HepG2 (cell line): ENCODE measurements around the gene THOP1. TPM values are rescaled to one million over a fixed set of nuclear protein-coding genes. Genes with fewer than 3 reads are reported as not detected.

Experiments
- BORCS8-MEF2B ChIP-seq: sonication (generic); formaldehyde crosslinking; IDR thresholded peaks from 2 replicates; pipeline ENCODE4 v1.8.0; 2022; ENCODE audit warnings: mild to moderate bottlenecking, missing genetic modification reagents
- FOSL2 ChIP-seq: sonication (generic); formaldehyde crosslinking; IDR thresholded peaks from 2 replicates; pipeline ENCODE4 v1.4.0; 2020; ENCODE audit warnings: missing genetic modification reagents
- MIXL1 ChIP-seq: IDR thresholded peaks from 2 replicates; pipeline ENCODE4 v1.6.1; 2016
- NFE2 ChIP-seq: sonication (generic); formaldehyde crosslinking; IDR thresholded peaks from 2 replicates; pipeline ENCODE4 v1.4.0; 2020; ENCODE audit warnings: missing genetic modification reagents
- SMAD3 ChIP-seq: sonication (generic); formaldehyde crosslinking; IDR thresholded peaks from 2 replicates; pipeline ENCODE4 v1.4.0; 2020; ENCODE audit warnings: missing genetic modification reagents
- SP1 ChIP-seq, 2 experiments: fragments of 450-650 bp in 1 of 2; sonication (generic) in 1 of 2; formaldehyde crosslinking in 1 of 2; IDR thresholded peaks; 2 replicates each; pipeline versions ENCODE4 v1.4.0 to v1.6.1; 2016 to 2020; ENCODE audit warnings: missing genetic modification reagents in 1 of 2
- ZHX2 ChIP-seq, 2 experiments: sonication (generic) in 1 of 2; formaldehyde crosslinking in 1 of 2; IDR thresholded peaks; 2 replicates each; pipeline versions ENCODE4 v1.6.1 to v1.9.0; 2014 to 2022; ENCODE audit warnings: antibody characterized with exemption in 1 of 2, borderline replicate concordance in 1 of 2, inconsistent platforms in 1 of 2, low read depth in 1 of 2, missing genetic modification reagents in 1 of 2
- ZMYM4 ChIP-seq: sonication (generic); formaldehyde crosslinking; IDR thresholded peaks from 2 replicates; pipeline ENCODE4 v1.8.1; 2023; ENCODE audit warnings: mild to moderate bottlenecking, missing genetic modification reagents
- ZNF138 ChIP-seq: sonication (generic); formaldehyde crosslinking; IDR thresholded peaks from 2 replicates; pipeline ENCODE4 v1.5.0; 2020; ENCODE audit warnings: mild to moderate bottlenecking, low read depth, missing genetic modification reagents
- ZNF230 ChIP-seq: sonication (generic); formaldehyde crosslinking; IDR thresholded peaks from 2 replicates; pipeline ENCODE4 v1.4.0; 2020; ENCODE audit warnings: mild to moderate bottlenecking, missing genetic modification reagents
- ZNF34 ChIP-seq: sonication (generic); formaldehyde crosslinking; IDR thresholded peaks from 2 replicates; pipeline ENCODE4 v1.4.0; 2020; ENCODE audit warnings: mild to moderate bottlenecking, missing genetic modification reagents, borderline replicate concordance
- ZNF687 ChIP-seq: sonication (generic); formaldehyde crosslinking; IDR thresholded peaks from 2 replicates; pipeline ENCODE4 v1.5.1; 2020; ENCODE audit warnings: mild to moderate bottlenecking, missing genetic modification reagents, moderate library complexity
- ZSCAN20 ChIP-seq: sonication (generic); formaldehyde crosslinking; IDR thresholded peaks from 2 replicates; pipeline ENCODE4 v1.4.0; 2020; ENCODE audit warnings: missing genetic modification reagents, mild to moderate bottlenecking, borderline replicate concordance
- polyA plus RNA-seq, 8 experiments: library from polyadenylated mRNA; depleted of rRNA in 3 of 8; stranded (reverse) in 7 of 8; unstranded in 1 of 8; fragments of >200 nt; fragmentation: Illumina TruSeq in 4 of 8; extraction: Trizol in 4 of 8; gene quantifications; 2 replicates each; pipeline versions ENCODE4 v1.2.1 to v1.2.3, GENCODE V29; 2011 to 2016; ENCODE audit warnings: low read depth in 4 of 8, missing spikeins in 1 of 8, mixed read lengths in 1 of 8; ENCODE audit not compliant: insufficient read depth in 1 of 8
- total RNA-seq, 5 experiments: library from RNA; depleted of rRNA; stranded (reverse); fragments of >200 nt; fragmentation: Illumina TruSeq; extraction: Trizol; gene quantifications; 2 replicates each; pipeline ENCODE4 v1.2.3, GENCODE V29; 2016; ENCODE audit warnings: low read depth in 1 of 5
- TF ChIP-seq, protein P1 (sequence below): sonication (generic); formaldehyde crosslinking; IDR thresholded peaks from 2 replicates; pipeline ENCODE4 v1.4.0; 2020; ENCODE audit warnings: missing genetic modification reagents, mild to moderate bottlenecking, borderline replicate concordance
- TF ChIP-seq, protein P2 (sequence below): sonication (generic); formaldehyde crosslinking; IDR thresholded peaks from 2 replicates; pipeline ENCODE4 v1.5.0; 2020; ENCODE audit warnings: missing genetic modification reagents, mild to moderate bottlenecking, borderline replicate concordance

Gene THOP1
- total and polyA plus RNA-seq, 2 of the 13 experiments (the other 11 are each of a cell fraction or from before 2014, with no cell fraction given), result 74.4 to 116 TPM

- TF ChIP-seq ZNF687 (CRISPR knock-in tag) (peak; percentile 99), SP1 (IDR thresholded peaks at IDR 0.05) (no peak), SP1 (CRISPR knock-in tag; IDR thresholded peaks at IDR 0.05) (peak; percentile 30; the same call in 1 of the 2 replicates), ZHX2 (IDR thresholded peaks at IDR 0.05; ENCODE audit: low read depth) (peak; percentile 39), ZHX2 (CRISPR knock-in tag; IDR thresholded peaks at IDR 0.05; ENCODE audit: borderline replicate concordance) (no peak), ZNF230 (CRISPR knock-in tag) (peak; percentile 31; the same call in 1 of the 2 replicates), MIXL1 (CRISPR knock-in tag) (0 out of 2 replicates have a peak, but pooled peaks have one; percentile 33), FOSL2 (CRISPR knock-in tag) (peak; percentile 31), BORCS8-MEF2B (CRISPR knock-in tag) (peak; percentile 5; the same call in 1 of the 2 replicates), NFE2 (CRISPR knock-in tag) (no peak), SMAD3 (CRISPR knock-in tag) (0 out of 2 replicates have a peak, but pooled peaks have one; percentile 67), ZNF34 (CRISPR knock-in tag) (no peak), ZNF138 (CRISPR knock-in tag) (no peak), ZMYM4 (CRISPR knock-in tag) (peak; percentile 23; the same call in 1 of the 2 replicates), ZSCAN20 (no peak)
- TF ChIP-seq, protein P1, sequence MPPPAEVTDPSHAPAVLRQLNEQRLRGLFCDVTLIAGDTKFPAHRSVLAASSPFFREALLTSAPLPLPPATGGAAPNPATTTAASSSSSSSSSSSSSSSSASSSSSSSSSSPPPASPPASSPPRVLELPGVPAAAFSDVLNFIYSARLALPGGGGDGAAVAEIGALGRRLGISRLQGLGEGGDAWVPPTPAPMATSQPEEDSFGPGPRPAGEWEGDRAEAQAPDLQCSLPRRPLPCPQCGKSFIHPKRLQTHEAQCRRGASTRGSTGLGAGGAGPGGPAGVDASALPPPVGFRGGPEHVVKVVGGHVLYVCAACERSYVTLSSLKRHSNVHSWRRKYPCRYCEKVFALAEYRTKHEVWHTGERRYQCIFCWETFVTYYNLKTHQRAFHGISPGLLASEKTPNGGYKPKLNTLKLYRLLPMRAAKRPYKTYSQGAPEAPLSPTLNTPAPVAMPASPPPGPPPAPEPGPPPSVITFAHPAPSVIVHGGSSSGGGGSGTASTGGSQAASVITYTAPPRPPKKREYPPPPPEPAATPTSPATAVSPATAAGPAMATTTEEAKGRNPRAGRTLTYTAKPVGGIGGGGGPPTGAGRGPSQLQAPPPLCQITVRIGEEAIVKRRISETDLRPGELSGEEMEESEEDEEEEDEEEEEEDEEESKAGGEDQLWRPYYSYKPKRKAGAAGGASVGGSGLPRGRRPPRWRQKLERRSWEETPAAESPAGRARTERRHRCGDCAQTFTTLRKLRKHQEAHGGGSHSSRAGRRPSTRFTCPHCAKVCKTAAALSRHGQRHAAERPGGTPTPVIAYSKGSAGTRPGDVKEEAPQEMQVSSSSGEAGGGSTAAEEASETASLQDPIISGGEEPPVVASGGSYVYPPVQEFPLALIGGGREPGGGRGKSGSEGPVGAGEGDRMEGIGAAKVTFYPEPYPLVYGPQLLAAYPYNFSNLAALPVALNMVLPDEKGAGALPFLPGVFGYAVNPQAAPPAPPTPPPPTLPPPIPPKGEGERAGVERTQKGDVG (CRISPR knock-in tag), result peak; percentile 93
- TF ChIP-seq, protein P2, sequence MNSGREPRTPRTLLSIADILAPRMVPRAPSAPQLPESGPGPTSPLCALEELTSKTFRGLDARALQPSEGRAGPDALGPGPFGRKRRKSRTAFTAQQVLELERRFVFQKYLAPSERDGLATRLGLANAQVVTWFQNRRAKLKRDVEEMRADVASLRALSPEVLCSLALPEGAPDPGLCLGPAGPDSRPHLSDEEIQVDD (CRISPR knock-in tag), result peak; percentile 63; the same call in 1 of the 2 replicates
These were observed 26.0 kb downstream of the THOP1 start (continued) for GRCh38 chr19:2811221-2811722.
